HFFc6 (cell line): ENCODE measurements around the gene IQCE. TPM values are rescaled to one million over a fixed set of nuclear protein-coding genes. Genes with fewer than 3 reads are reported as not detected.
"Not testable (repeated sequence)": the region's sequence is repeated elsewhere in the genome, so short reads cannot be mapped to it uniquely, and the experiment has no call there.

Source experiments
- DNase-seq: peaks from one replicate; pipeline ENCODE4 v3.0.0-alpha.2; 2018
- H3K27ac Mint-ChIP-seq: 2 replicates; pipeline ENCODE4 v1.8.0; 2020; ENCODE audit warnings: mild to moderate bottlenecking, mixed read lengths
- H3K27me3 Mint-ChIP-seq: 2 replicates; pipeline ENCODE4 v1.8.0; 2021; ENCODE audit warnings: mild to moderate bottlenecking, moderate library complexity, mixed read lengths; ENCODE audit not compliant: insufficient read depth
- H3K36me3 Mint-ChIP-seq: 2 replicates; pipeline ENCODE4 v1.8.0; 2021; ENCODE audit warnings: low read depth, mixed read lengths
- H3K4me1 Mint-ChIP-seq: 2 replicates; pipeline ENCODE4 v1.8.0; 2020; ENCODE audit warnings: low read depth, mixed read lengths
- H3K4me3 Mint-ChIP-seq: 2 replicates; pipeline ENCODE4 v1.8.0; 2020; ENCODE audit warnings: mild to moderate bottlenecking, moderate library complexity, mixed read lengths
- H3K9me3 Mint-ChIP-seq: 2 replicates; pipeline ENCODE4 v1.8.0; 2020; ENCODE audit warnings: mild to moderate bottlenecking, mixed read lengths
- total RNA-seq, 6 experiments: library from RNA; stranded (reverse); fragmentation: NEBNext Ultra II Directional; extraction: Animal tissue kit (Norgen Biotek cat#: 25700); gene quantifications; 2 replicates in 1 of 6; 3 replicates in 5 of 6; pipeline ENCODE4 v1.2.3, GENCODE V29; 2021
- TF ChIP-seq, protein P1 (sequence below): fragments of 200-600 bp; sonication (generic); IDR thresholded peaks from 2 replicates; pipeline ENCODE4 v1.5.0; 2021; ENCODE audit warnings: antibody characterized with exemption, mild to moderate bottlenecking

IQCE gene
- total RNA-seq, 6 experiments from 2014 or later: 14.9 to 18.1 (median 17.0) TPM

DNA sequence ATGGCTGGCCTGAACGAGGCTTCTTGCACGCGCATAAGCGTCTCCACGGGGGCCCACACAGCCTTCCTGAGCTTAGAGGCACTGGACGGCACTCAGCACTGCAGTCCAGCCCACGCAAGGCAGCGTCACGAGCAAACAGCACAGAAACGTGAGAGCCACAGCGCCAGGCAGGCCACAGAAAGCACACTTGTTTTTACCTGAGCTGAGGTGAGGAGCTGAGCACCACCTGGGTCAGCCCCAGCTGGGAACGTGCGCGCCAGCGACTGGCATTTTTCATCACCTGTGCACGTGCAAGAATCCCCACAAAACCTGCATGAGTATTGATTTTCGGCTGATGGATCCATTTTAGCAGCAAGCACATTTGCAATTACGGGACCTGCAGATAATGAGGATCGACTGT, 26.7 kb downstream of the IQCE start:
- H3K4me3 Mint-ChIP-seq: no peak overlapping the region
- no peaks in the 10 kb centered on the region for H3K9me3 Mint-ChIP-seq
- H3K27ac Mint-ChIP-seq: no peak overlapping the region
- no peaks in the 10 kb centered on the region for H3K4me1 Mint-ChIP-seq
- TF ChIP-seq, protein P1, sequence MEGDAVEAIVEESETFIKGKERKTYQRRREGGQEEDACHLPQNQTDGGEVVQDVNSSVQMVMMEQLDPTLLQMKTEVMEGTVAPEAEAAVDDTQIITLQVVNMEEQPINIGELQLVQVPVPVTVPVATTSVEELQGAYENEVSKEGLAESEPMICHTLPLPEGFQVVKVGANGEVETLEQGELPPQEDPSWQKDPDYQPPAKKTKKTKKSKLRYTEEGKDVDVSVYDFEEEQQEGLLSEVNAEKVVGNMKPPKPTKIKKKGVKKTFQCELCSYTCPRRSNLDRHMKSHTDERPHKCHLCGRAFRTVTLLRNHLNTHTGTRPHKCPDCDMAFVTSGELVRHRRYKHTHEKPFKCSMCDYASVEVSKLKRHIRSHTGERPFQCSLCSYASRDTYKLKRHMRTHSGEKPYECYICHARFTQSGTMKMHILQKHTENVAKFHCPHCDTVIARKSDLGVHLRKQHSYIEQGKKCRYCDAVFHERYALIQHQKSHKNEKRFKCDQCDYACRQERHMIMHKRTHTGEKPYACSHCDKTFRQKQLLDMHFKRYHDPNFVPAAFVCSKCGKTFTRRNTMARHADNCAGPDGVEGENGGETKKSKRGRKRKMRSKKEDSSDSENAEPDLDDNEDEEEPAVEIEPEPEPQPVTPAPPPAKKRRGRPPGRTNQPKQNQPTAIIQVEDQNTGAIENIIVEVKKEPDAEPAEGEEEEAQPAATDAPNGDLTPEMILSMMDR: no peak
- H3K36me3 Mint-ChIP-seq: peaks cover 25% of the 10 kb centered on the region; the same call in 1 of the 2 replicates
- no peaks in the 10 kb centered on the region; the same call in 1 of the 2 replicates for H3K27me3 Mint-ChIP-seq
- DNase-seq: no peak

DNA sequence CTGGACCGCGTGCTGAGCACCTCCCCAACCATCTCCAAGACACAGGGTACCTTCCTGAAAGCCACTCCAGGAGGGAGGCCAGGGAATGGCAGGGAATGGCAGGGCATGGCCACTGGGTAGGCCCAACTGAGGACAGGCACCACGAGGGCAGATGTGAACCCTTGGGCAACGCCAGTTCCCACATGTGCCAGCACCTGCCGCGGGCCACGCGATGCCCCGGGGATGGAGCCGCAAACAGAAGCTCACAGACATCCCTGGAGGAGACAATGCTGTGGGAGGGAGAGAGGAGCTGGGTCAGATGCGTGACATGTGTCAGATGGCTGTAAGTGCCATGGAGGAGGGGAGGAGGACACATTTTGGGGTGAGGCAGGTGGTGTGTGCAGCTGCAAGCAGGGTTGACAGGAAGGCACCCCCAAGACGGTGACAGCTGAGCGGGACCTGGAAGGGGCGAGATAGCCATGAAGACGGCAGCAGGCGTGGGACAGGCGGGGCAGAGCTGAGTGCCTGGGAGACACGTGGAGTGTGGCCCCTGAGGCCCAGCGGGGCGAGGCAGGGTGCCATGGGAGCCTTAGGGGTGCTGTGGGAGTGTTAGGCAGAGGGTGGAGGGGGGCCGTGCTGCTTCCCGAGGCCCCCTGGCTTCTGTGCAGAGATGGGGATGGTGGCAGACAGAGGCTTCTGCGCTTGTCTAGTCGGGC, 27.7 kb downstream of the IQCE start:
- no peaks in the 10 kb centered on the region for H3K4me1 Mint-ChIP-seq
- H3K36me3 Mint-ChIP-seq: peaks cover 25% of the 10 kb centered on the region; the same call in 1 of the 2 replicates
- H3K27me3 Mint-ChIP-seq: no peaks in the 10 kb centered on the region; the same call in 1 of the 2 replicates
- TF ChIP-seq, protein P1: no peak
- no peak overlapping the region for H3K27ac Mint-ChIP-seq
- H3K4me3 Mint-ChIP-seq: no peak overlapping the region
- H3K9me3 Mint-ChIP-seq: no peaks in the 10 kb centered on the region
- no peak for DNase-seq

DNA sequence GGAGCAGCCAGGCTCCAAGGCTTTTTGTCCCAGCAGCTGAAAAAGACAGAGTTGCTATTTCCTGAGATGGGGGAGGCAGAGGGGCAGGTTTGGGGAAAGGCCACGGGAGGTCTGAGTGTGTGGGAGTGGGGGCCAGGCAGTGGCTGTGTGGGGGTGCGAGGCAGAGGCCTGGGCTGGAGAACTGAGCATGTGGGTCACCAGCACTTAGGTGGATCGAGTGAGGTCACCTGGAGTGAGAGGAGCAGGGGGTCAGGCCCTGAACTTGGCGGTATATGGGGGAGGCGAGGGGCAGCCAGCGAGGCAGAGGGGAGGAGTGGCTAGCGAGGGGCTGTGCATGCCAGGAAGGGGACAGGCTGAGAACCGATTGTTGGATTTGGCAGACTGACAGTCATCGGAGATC, 28.4 kb downstream of the IQCE start:
- peaks cover 25% of the 10 kb centered on the region; the same call in 1 of the 2 replicates for H3K36me3 Mint-ChIP-seq
- no peak overlapping the region for H3K27ac Mint-ChIP-seq

DNA sequence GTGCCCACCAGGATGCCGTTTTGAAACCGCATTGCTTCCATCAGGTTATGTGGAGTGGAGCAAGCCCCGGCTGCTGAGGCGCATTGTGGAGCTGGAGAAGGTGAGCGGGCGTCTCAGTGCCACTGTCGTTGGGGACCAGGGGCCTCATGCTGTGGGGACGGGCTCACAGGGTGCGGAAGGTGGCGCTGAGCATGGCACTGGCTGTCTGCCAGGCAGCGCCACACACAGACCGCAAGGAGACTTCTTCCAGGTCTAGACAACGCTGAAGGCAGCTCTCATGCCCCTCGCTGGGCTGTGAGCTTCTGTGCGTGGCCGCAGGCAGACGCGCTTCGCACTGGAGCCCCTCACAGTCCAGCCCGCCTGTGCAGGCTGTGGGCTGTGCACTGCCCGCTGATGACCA, 29.0 kb downstream of the IQCE start:
- Mint-ChIP-seq H3K36me3 (peaks cover 25% of the 10 kb centered on the region; the same call in 1 of the 2 replicates), H3K27ac (no peak overlapping the region), H3K9me3 (no peaks in the 10 kb centered on the region), H3K4me1 (no peaks in the 10 kb centered on the region), H3K27me3 (no peaks in the 10 kb centered on the region), H3K4me3 (no peak overlapping the region)
- TF ChIP-seq, protein P1: no peak
- no peak for DNase-seq

More for the DNA sequence above, 28.4 kb downstream of the IQCE start:
- Mint-ChIP-seq H3K27me3 (no peaks in the 10 kb centered on the region; the same call in 1 of the 2 replicates), H3K4me3 (no peak overlapping the region), H3K4me1 (no peaks in the 10 kb centered on the region), H3K9me3 (no peaks in the 10 kb centered on the region)
- no peak for DNase-seq
- TF ChIP-seq, protein P1: no peak

- Mint-ChIP-seq H3K27ac (no peak overlapping the region), H3K36me3 (peaks cover 16% of the 10 kb centered on the region; the same call in 1 of the 2 replicates), H3K4me3 (no peak overlapping the region), H3K27me3 (no peaks in the 10 kb centered on the region), H3K4me1 (no peaks in the 10 kb centered on the region), H3K9me3 (no peaks in the 10 kb centered on the region)
- TF ChIP-seq, protein P1: no peak
- DNase-seq: no peak
These were observed 30.6 kb downstream of the IQCE start for GRCh38 chr7:2589341-2589740.

- DNase-seq, H3K9me3 Mint-ChIP-seq, H3K27ac Mint-ChIP-seq, H3K4me1 Mint-ChIP-seq, H3K4me3 Mint-ChIP-seq, H3K27me3 Mint-ChIP-seq: not testable (repeated sequence)
- 0 out of 2 replicates have a peak, but pooled peaks cover 12% of the 10 kb centered on the region for H3K36me3 Mint-ChIP-seq
These were observed 31.2 kb downstream of the IQCE start for GRCh38 chr7:2589941-2590340.
